Stimulated activated CD8-positive, alpha-beta memory T cell treated with anti-CD3 and anti-CD28 coated beads, Interleukin-7, amount 100 ng/mL, for 24 hours (primary cell): ENCODE results near the gene TTC34.
A peak's percentile ranks its signal among the peaks of the same experiment; 100 is the strongest.

Source experiments
- DNase-seq: peaks from one replicate; pipeline ENCODE4 v3.0.0-alpha.2; 2020; ENCODE audit warnings: low read depth

Gene TTC34

DNA sequence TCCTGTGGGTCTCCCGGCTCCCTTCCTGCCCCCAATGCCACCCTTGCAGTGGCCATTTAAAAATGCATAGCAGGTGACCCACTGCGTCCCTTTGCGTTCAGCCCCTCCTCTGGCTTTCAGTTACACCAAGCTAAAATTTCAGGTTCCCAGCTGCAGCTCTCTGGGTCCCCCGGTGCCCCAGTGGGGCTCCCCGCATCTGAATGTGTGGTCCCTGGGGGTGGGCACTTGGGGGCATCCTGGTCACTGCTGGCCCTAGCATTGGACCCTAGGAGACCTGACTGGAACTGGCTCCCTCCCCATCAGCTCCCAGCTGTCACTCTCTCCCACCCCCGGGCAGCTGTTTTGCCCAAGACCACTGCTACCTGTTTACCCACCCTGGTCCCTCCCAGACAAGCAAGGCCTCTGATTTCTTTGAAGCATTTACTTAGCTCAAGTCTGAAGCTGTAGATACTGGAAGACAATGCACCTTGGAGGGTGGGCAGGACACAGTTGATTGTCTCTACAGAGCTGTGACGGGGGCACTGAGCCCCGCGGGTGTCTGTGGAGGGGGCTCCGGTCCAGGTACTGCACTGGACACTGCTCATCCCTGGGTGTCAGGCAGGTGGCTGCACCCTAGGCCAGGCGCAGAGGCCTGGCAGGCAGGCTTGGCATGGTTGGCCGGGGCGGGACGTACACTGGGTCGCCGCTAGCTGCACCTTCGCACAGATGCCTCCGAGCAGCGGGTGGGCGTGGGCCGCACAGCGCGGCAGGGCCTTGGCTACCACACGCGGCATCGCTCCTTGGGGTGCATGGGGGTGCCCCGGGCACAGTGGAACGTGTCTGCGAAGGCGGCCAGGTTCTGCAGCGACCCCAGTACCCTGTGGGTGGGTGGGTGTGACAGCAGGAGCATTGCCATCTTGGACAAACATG lies 211.0 kb downstream of the TTC34 start:
- DNase-seq: no peak

GRCh38 chr1:2589431-2590232 lies 211.9 kb downstream of the TTC34 start:
- no peak for DNase-seq

DNA sequence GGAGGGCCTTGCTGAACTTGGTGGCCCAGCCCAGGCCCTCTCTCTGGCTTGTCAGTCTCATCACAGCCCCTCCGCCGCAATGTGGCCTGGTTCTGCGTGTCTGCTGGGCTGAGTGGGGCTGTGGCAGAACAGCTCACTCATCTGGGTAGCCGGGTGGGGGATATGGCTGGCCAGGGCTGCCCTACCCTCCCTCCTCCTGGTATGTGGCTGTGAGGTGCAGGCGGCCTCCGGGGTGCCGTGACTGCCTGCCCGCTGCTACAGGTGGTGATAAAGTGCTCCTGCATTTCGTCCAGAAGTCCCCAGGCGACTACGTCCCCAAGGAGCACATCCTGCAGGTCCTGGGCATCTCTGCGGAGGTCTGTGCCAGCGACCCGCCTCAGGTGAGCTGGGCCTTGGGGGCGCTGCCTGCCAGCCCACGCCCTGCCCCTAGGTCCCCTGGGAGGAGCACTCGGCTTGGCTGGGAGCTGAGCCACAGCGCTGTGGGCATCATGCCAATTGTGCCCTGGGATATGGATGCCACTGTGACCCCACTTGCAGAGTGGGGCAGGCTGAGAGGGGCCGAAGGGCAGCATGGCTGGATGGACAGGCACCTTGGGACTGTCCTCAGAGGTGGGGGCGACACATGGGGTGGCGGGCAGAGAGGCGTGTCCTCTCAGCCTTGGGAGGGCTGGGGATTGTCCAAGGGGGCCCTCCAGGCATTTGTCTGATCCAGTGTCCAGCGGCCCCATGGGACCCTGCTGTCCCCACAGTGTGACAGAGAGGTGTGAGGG lies 212.6 kb downstream of the TTC34 start:
- DNase-seq: no peak

- DNase-seq: no peak
Measured at GRCh38 chr1:2587860-2588571, 213.5 kb downstream of the TTC34 start.

DNA sequence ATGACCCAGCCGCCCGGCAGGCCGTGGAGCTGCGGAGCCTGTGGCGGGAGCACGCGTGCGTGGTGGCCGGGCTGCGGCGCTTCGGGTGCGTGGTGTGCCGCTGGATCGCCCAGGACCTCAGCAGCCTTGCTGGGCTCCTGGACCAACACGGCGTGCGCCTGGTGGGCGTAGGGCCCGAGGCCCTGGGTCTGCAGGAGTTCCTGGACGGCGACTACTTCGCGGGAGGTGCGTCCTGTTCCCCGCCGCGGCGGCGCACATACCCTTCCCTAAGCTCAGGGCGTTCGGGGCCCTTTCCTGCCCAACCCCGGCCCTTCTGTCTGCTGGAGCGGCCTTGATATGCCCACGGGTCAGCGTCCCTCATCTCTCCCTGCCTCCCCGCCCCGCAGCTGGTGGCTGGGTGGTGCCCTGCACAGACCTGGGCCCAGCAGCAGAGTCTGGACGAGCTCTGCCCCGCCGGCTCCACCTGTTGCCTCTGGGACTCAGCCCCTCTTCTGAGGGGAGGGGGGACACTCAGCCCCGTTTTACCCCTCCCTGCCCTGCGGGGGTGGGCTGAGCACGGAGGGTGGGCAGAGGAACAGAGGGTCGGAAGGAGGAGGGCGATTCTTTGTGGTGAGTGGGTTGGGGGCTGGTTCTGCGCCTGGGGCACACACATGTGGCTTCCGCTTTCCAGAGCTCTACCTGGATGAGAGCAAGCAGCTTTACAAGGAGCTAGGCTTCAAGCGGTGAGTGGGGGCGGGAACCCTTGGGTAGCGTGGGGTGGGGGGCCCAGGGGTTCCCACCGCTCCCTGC lies 214.2 kb downstream of the TTC34 start:
- no peak for DNase-seq

GRCh38 chr1:2586154-2587070 lies 215.1 kb downstream of the TTC34 start, which contains the start of gene PRXL2B:
Gene PRXL2B (plus strand): TSS chr1:2586777. CDS start chr1:2586886, 109 bp downstream.
- DNase-seq: peak; percentile 95
